ENCODE results near the gene ADGRA3.

The ADGRA3 gene

GRCh38 chr4:22454216-22454838, 61.5 kb downstream of the ADGRA3 start:
- no peaks in the 10 kb centered on the region for H3K9me3 ChIP-seq (ENCODE audit: severe bottlenecking)
- no peak for TF ChIP-seq CTCF (IDR thresholded peaks at IDR 0.05; ENCODE audit: low read depth, low read length)
- H3K36me3 ChIP-seq: peaks cover 46% of the 10 kb centered on the region
- no peaks in the 10 kb centered on the region for H3K27me3 ChIP-seq (ENCODE audit: insufficient read depth, low read depth, severe bottlenecking)
- no peak overlapping the region for H3K27ac ChIP-seq
- DNase-seq: no peak
- no peak overlapping the region for H3K4me3 ChIP-seq (ENCODE audit: low read depth, low read length)

- Histone ChIP-seq H3K4me3 (ENCODE audit: low read depth, low read length) (no peak overlapping the region), H3K27me3 (ENCODE audit: insufficient read depth, low read depth, severe bottlenecking) (no peaks in the 10 kb centered on the region), H3K36me3 (peaks cover 74% of the 10 kb centered on the region), H3K27ac (no peak overlapping the region), H3K9me3 (ENCODE audit: severe bottlenecking) (no peaks in the 10 kb centered on the region)
- no peak for DNase-seq
- TF ChIP-seq CTCF (IDR thresholded peaks at IDR 0.05; ENCODE audit: low read depth, low read length): no peak
Measured at GRCh38 chr4:22444813-22445212, 71.1 kb downstream of the ADGRA3 start.

DNA sequence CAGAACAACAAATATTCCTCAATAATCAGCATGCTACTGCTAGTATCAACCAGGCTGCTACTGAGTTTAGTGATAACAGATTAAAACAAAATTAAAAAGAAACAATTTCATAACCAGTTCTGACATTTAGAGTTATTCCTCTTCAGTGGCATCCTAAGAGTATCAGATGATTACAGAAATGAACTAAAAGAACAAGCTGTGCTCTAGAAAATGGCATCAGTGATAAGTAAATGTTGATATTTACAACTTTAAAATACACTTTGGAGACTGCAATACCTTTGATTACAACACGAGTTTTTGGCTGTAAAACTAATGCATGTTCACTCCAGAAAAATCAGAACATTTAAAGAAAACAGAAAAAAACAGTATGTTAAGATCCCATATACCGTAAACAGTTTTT, 72.9 kb downstream of the ADGRA3 start:
- Histone ChIP-seq H3K27ac (no peak overlapping the region), H3K36me3 (peaks cover 70% of the 10 kb centered on the region), H3K27me3 (ENCODE audit: insufficient read depth, low read depth, severe bottlenecking) (no peaks in the 10 kb centered on the region), H3K9me3 (ENCODE audit: severe bottlenecking) (no peaks in the 10 kb centered on the region), H3K4me3 (ENCODE audit: low read depth, low read length) (no peak overlapping the region)
- no peak for DNase-seq
- no peak for TF ChIP-seq CTCF (IDR thresholded peaks at IDR 0.05; ENCODE audit: low read depth, low read length)

GRCh38 chr4:22440999-22441398, 74.9 kb downstream of the ADGRA3 start:
- Histone ChIP-seq H3K9me3 (ENCODE audit: severe bottlenecking) (no peaks in the 10 kb centered on the region), H3K36me3 (peaks cover 73% of the 10 kb centered on the region), H3K27me3 (ENCODE audit: insufficient read depth, low read depth, severe bottlenecking) (no peaks in the 10 kb centered on the region), H3K4me3 (ENCODE audit: low read depth, low read length) (no peak overlapping the region), H3K27ac (no peak overlapping the region)
- no peak for DNase-seq
- no peak for TF ChIP-seq CTCF (IDR thresholded peaks at IDR 0.05; ENCODE audit: low read depth, low read length)

- peaks cover 72% of the 10 kb centered on the region for H3K36me3 ChIP-seq
- no peak for DNase-seq
- no peak for TF ChIP-seq CTCF (IDR thresholded peaks at IDR 0.05; ENCODE audit: low read depth, low read length)
- H3K27me3 ChIP-seq (ENCODE audit: insufficient read depth, low read depth, severe bottlenecking): no peaks in the 10 kb centered on the region
- no peak overlapping the region for H3K27ac ChIP-seq
- H3K4me3 ChIP-seq (ENCODE audit: low read depth, low read length): no peak overlapping the region
- no peaks in the 10 kb centered on the region for H3K9me3 ChIP-seq (ENCODE audit: severe bottlenecking)
Measured at GRCh38 chr4:22439947-22440346, 75.9 kb downstream of the ADGRA3 start.

DNA sequence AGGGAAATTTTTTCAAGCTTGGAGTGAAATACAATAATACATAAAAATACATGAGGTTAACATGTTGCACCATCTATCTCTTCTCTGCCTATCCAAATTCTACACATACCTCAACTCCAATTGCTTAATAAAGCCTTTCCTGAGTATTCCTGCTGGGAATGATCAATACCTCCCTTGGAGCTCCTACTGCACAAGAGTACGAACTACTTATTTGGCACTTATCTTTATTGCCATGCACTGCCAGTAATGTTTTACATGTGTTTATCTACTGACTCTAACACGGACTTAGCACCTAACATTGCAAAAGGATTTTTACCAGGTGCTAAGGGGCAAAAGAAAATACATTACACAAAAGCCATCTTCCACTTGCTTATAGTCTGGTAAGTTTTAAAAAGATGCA, 80.2 kb downstream of the ADGRA3 start:
- DNase-seq: no peak
- no peak overlapping the region for H3K4me3 ChIP-seq (ENCODE audit: low read depth, low read length)
- no peaks in the 10 kb centered on the region for H3K27me3 ChIP-seq (ENCODE audit: insufficient read depth, low read depth, severe bottlenecking)
- peaks cover 43% of the 10 kb centered on the region for H3K36me3 ChIP-seq
- no peaks in the 10 kb centered on the region for H3K9me3 ChIP-seq (ENCODE audit: severe bottlenecking)
- no peak for TF ChIP-seq CTCF (IDR thresholded peaks at IDR 0.05; ENCODE audit: low read depth, low read length)
- H3K27ac ChIP-seq: no peak overlapping the region
